Right kidney (tissue), 9 donors: Measurements from ENCODE around the gene CYREN.
"Not testable (repeated sequence)": the region's sequence is repeated elsewhere in the genome, so short reads cannot be mapped to it uniquely, and the experiment has no call there.

Experiments used
- DNase-seq: peaks from one replicate; pipeline ENCODE4 v3.0.0-alpha.2; 2016
- long read RNA-seq, 8 donors: transcript quantifications; one replicate each; lab custom pipeline, GENCODE V29; 2026

CYREN gene
- long read RNA-seq, donor 1, partial matches to known transcripts: 0 of 20 reads
- long read RNA-seq, donor 1, other reads (novel, unspliced or antisense): 9 of 20 reads
- long read RNA-seq, donor 2, partial matches to known transcripts: 0 of 6 reads
- long read RNA-seq, donor 2, other reads (novel, unspliced or antisense): 0 of 6 reads
- long read RNA-seq, donor 3, transcript CYREN-202 (4 exons, 1,738 nt): major isoform, 7 of 12 reads
- long read RNA-seq, donor 3, partial matches to known transcripts: 0 of 12 reads
- long read RNA-seq, donor 3, other reads (novel, unspliced or antisense): 0 of 12 reads
- long read RNA-seq, donor 4, partial matches to known transcripts: 0 of 10 reads
- long read RNA-seq, donor 4, other reads (novel, unspliced or antisense): 0 of 10 reads
- long read RNA-seq, donor 5, transcript CYREN-202 (4 exons, 1,738 nt): major isoform, 9 of 14 reads
- long read RNA-seq, donor 5, partial matches to known transcripts: 0 of 14 reads
- long read RNA-seq, donor 5, other reads (novel, unspliced or antisense): 0 of 14 reads
- long read RNA-seq, donor 6, transcript CYREN-202 (4 exons, 1,738 nt): major isoform, 6 of 18 reads
- long read RNA-seq, donor 6, partial matches to known transcripts: 0 of 18 reads
- long read RNA-seq, donor 6, other reads (novel, unspliced or antisense): 7 of 18 reads
- long read RNA-seq, donor 7, transcript CYREN-202 (4 exons, 1,738 nt): major isoform, 13 of 35 reads
- long read RNA-seq, donor 7, partial matches to known transcripts: 5 of 35 reads
- long read RNA-seq, donor 7, other reads (novel, unspliced or antisense): 7 of 35 reads
- long read RNA-seq, donor 8, transcript CYREN-202 (4 exons, 1,738 nt): major isoform, 7 of 14 reads
- long read RNA-seq, donor 8, partial matches to known transcripts: 0 of 14 reads
- long read RNA-seq, donor 8, other reads (novel, unspliced or antisense): 0 of 14 reads

- DNase-seq: peak; percentile 96
Measured at GRCh38 chr7:135170274-135170997, at the start of gene CYREN. Gene CYREN, minus strand, starts transcription at chr7:135170707. Its CDS starts 1,785 bp downstream, at chr7:135168922.

- peak; percentile 46 for DNase-seq
Measured at GRCh38 chr7:135217645-135218509, 47.4 kb upstream of the CYREN start.

GRCh38 chr7:135215698-135216097, 45.2 kb upstream of the CYREN start:
- DNase-seq: no peak

GRCh38 chr7:135215180-135215579, 44.7 kb upstream of the CYREN start:
- no peak for DNase-seq

- DNase-seq: no peak
Measured at GRCh38 chr7:135213831-135214230, 43.3 kb upstream of the CYREN start.

GRCh38 chr7:135211946-135212685, 41.6 kb upstream of the CYREN start:
- DNase-seq: not testable (repeated sequence)

GRCh38 chr7:135211179-135211945, 40.9 kb upstream of the CYREN start, which contains the start of gene WDR91:
Gene WDR91, minus strand, starts transcription at chr7:135211526. Its CDS starts 24 bp downstream, at chr7:135211502.
- peak; percentile 97 for DNase-seq

- DNase-seq: no peak
Measured at GRCh38 chr7:135210888-135211178, 40.3 kb upstream of the CYREN start.

GRCh38 chr7:135209225-135209834, 38.8 kb upstream of the CYREN start:
- DNase-seq: no peak

GRCh38 chr7:135208102-135208793, 37.7 kb upstream of the CYREN start:
- DNase-seq: peak; percentile 51

GRCh38 chr7:135207406-135208101, 37.0 kb upstream of the CYREN start:
- peak; percentile 51 for DNase-seq

- no peak for DNase-seq
Measured at GRCh38 chr7:135206941-135207391, 36.5 kb upstream of the CYREN start.

- DNase-seq: no peak
Measured at GRCh38 chr7:135205850-135206249, 35.3 kb upstream of the CYREN start.

GRCh38 chr7:135204876-135205275, 34.4 kb upstream of the CYREN start:
- no peak for DNase-seq

- DNase-seq: no peak
Measured at GRCh38 chr7:135204341-135204749, 33.8 kb upstream of the CYREN start.

- DNase-seq: no peak
Measured at GRCh38 chr7:135201350-135201749, 30.8 kb upstream of the CYREN start.

- DNase-seq: no peak
Measured at GRCh38 chr7:135200821-135201331, 30.4 kb upstream of the CYREN start.

GRCh38 chr7:135199439-135199838, 28.9 kb upstream of the CYREN start:
- no peak for DNase-seq
